Upper lobe of left lung (tissue), 4 donors: ENCODE results near the gene TAS1R1.
A peak's percentile ranks its signal among the peaks of the same experiment; 100 is the strongest.

Source experiments
- CTCF ChIP-seq, 6 experiments: fragments of 450-650 bp in 4 of 6; fragments of 200-600 bp in 2 of 6; sonication (generic) in 2 of 6; IDR thresholded peaks; one replicate each; pipeline ENCODE4 v1.5.1; 2016 to 2019; ENCODE audit warnings: antibody characterized with exemption in 6 of 6
- EP300 ChIP-seq, 4 donors: sonication (generic); formaldehyde crosslinking; IDR thresholded peaks; one replicate each; pipeline ENCODE4 v1.5.1; 2017; ENCODE audit warnings: antibody characterized with exemption in 4 of 4, control low read depth in 2 of 4
- POLR2A ChIP-seq, 4 donors: fragments of 450-650 bp; IDR thresholded peaks; one replicate each; pipeline ENCODE4 v1.5.1; 2016 to 2017; ENCODE audit warnings: antibody characterized with exemption in 4 of 4, mild to moderate bottlenecking in 2 of 4
- POLR2AphosphoS5 ChIP-seq, 2 donors: sonication (generic); formaldehyde crosslinking; IDR thresholded peaks; one replicate each; pipeline ENCODE4 v1.5.1; 2017; ENCODE audit warnings: antibody characterized with exemption in 2 of 2

GRCh38 chr1:6624710-6625583 lies 69.8 kb downstream of the TAS1R1 start, which contains the start of gene THAP3:
- no peak for TF ChIP-seq CTCF (IDR thresholded peaks at IDR 0.05)
- peak in 1 of 2 donors; percentile 31 for TF ChIP-seq POLR2AphosphoS5 (IDR thresholded peaks at IDR 0.05)
- TF ChIP-seq POLR2A (IDR thresholded peaks at IDR 0.05), result peak in 1 of 4 donors; percentile 66
- no peak for TF ChIP-seq EP300 (IDR thresholded peaks at IDR 0.05)
